GM13976 (cell line): ENCODE data around the gene NBAS.

Source experiments
- DNase-seq: peaks from one replicate; pipeline ENCODE4 v3.0.0; 2012; ENCODE audit warnings: low spot score
- in situ Hi-C: fragments of 300-500 bp; cut with MboI; formaldehyde crosslinking; loops from one replicate; pipeline ENCODE4 v1.12.0; 2022; ENCODE audit warnings: low sequenced_read_pairs, mixed read lengths, inconsistent platforms; ENCODE audit not compliant: unreplicated experiment
- TF ChIP-seq, protein P1 (sequence below): IDR thresholded peaks from 2 replicates; pipeline ENCODE4 v1.5.1; 2012; ENCODE audit warnings: borderline replicate concordance, mild to moderate bottlenecking; ENCODE audit not compliant: insufficient read depth; ENCODE audit errors: extremely low read depth, missing control alignments, control extremely low read depth

The NBAS gene

GRCh38 chr2:15582710-15583357 lies 21.7 kb upstream of the NBAS start:
- no peak for DNase-seq
- TF ChIP-seq, protein P1, sequence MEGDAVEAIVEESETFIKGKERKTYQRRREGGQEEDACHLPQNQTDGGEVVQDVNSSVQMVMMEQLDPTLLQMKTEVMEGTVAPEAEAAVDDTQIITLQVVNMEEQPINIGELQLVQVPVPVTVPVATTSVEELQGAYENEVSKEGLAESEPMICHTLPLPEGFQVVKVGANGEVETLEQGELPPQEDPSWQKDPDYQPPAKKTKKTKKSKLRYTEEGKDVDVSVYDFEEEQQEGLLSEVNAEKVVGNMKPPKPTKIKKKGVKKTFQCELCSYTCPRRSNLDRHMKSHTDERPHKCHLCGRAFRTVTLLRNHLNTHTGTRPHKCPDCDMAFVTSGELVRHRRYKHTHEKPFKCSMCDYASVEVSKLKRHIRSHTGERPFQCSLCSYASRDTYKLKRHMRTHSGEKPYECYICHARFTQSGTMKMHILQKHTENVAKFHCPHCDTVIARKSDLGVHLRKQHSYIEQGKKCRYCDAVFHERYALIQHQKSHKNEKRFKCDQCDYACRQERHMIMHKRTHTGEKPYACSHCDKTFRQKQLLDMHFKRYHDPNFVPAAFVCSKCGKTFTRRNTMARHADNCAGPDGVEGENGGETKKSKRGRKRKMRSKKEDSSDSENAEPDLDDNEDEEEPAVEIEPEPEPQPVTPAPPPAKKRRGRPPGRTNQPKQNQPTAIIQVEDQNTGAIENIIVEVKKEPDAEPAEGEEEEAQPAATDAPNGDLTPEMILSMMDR = no peak
- in situ Hi-C loops = loop anchor here (25.0 kb wide), 1 partner anchor 671 kb away; no protein-coding TSS in a partner anchor

GRCh38 chr2:15580451-15580850 lies 19.3 kb upstream of the NBAS start:
- no peak for DNase-seq
- TF ChIP-seq, protein P1 = no peak
- in situ Hi-C loops = loop anchor here (25.0 kb wide), 1 partner anchor 668 kb away; no protein-coding TSS in a partner anchor

DNA sequence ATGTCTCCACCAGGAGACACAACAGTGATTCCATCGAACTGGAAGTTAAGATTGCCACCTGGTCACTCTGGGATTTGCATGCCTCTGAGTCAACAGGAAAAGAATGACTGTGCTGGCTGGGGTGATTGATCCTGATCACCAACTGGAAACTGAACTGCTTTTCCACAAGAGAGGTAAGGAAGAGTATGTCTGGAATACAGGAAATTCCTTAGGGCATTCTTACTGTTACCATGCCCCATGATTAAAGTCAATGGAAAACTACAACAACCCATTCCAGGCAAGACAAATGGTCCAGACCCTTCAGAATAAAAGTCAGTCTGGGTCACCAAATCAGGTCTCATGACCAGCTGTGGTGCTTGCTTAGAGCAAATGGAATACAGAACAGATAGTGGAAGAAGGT lies 18.5 kb upstream of the NBAS start:
- no peak for DNase-seq
- TF ChIP-seq, protein P1 = no peak
- in situ Hi-C loops = loop anchor here (25.0 kb wide), 1 partner anchor 667 kb away; no protein-coding TSS in a partner anchor

DNA sequence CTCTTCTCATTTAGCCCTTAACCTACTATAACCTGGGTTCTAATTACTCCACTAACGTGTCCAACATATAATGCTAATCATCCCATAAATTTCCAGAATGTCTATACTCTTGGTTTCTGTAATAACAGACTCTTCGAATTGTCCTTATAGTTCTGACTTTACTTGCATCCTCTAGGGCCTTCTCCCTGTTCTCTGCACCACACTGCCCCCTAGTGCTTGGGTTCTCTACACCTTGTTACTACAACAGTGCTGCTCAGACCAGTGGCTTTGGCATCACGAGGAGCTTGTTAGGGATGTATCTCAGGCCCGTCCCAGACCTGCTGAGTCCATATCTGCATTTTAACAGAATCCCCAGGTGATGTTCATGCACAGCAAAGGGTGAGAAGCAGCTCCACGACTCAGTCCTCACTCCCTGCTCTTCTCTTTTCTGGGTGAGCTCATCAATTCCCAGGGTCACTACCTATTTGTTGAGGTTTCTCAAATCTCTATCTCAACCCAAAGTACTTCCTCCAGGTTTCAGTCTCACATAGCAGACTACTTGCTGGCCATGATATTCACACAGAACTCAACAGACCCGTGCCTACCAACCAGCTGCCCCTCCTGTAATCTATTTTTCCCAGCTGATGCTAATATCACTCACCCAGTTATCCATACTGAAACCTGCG lies 16.1 kb upstream of the NBAS start:
- peak; percentile 65 for DNase-seq
- in situ Hi-C loops = loop anchor here (25.0 kb wide), 1 partner anchor 665 kb away; no protein-coding TSS in a partner anchor
- TF ChIP-seq, protein P1 = peak; percentile 84

GRCh38 chr2:15571729-15572128 lies 10.6 kb upstream of the NBAS start:
- in situ Hi-C loops = no loop called here
- DNase-seq = no peak
- TF ChIP-seq, protein P1 = no peak

DNA sequence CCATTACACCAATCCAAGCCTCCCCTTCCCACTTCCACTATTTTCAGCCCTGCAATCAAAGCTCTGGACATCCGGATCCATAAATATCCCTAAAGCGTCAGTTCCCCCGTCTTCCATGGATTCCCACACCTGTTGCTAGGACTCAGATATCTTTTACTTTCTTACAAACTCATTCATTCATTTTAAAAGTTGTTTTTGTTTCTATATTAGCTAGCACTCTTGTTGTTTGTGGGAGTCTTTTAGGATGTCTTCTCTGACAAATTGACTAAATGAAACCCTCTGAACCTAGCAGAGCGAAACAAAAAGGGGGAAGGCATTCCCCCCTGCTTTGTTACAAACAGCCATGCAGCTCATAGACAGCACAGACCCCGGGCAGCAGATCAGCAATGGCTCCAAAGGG lies 9.0 kb upstream of the NBAS start:
- no peak for DNase-seq
- TF ChIP-seq, protein P1 = no peak
- in situ Hi-C loops = no loop called here
